A549 (cell line): ENCODE measurements around the gene TMEM41A. TPM values are rescaled to one million over a fixed set of nuclear protein-coding genes. Genes with fewer than 3 reads are reported as not detected.

Experiments
- ATAC-seq, 2 experiments: fragments of 200-7000 bp in 1 of 2; fragments of >200 bp in 1 of 2; cut with Nextera tagmentation in 1 of 2; cut with Tn5 transposase in 1 of 2; 3 replicates each; pipeline versions ENCODE4 v1.8.0 to v1.9.1; 2018 to 2020; ENCODE audit warnings: mild to moderate bottlenecking in 1 of 2, moderate library complexity in 1 of 2
- CTCF ChIA-PET: fragments of 300-600 bp; sonication (Branson Sonifier 250); formaldehyde crosslinking; extraction: SDS; loops from one replicate; lab custom pipeline; 2021; ENCODE audit warnings: antibody characterized with exemption, inconsistent platforms; lab: Yijun Ruan, JAX
- POLR2A ChIA-PET: fragments of 350-600 bp; formaldehyde crosslinking; extraction: SDS; loops from one replicate; lab custom pipeline; 2021; ENCODE audit warnings: antibody characterized with exemption, inconsistent platforms; lab: Yijun Ruan, JAX
- DNase-seq, 2 experiments: peaks; one replicate each; pipeline versions ENCODE4 v3.0.0 to v3.0.0-alpha.2; 2011 to 2016; ENCODE audit warnings: low read depth in 1 of 2, low spot score in 1 of 2
- FAIRE-seq: peaks from 2 replicates; lab custom pipeline; 2011; peaks lifted over from hg19 to GRCh38; lab: Jason Lieb, UNC
- H3K27ac ChIP-seq, 2 experiments: fragments of >200 bp; sonication (Bioruptor Twin); formaldehyde crosslinking; 3 replicates each; pipeline ENCODE4 v1.5.1; 2016 to 2017
- H3K4me1 ChIP-seq: fragments of >200 bp; sonication (Bioruptor Twin); formaldehyde crosslinking; 3 replicates; pipeline ENCODE4 v1.6.1; 2016
- H3K4me2 ChIP-seq: fragments of >200 bp; sonication (Bioruptor Twin); formaldehyde crosslinking; 3 replicates; pipeline ENCODE4 v1.6.1; 2016
- H3K4me3 ChIP-seq: fragments of >200 bp; sonication (Bioruptor Twin); formaldehyde crosslinking; 3 replicates; pipeline ENCODE4 v1.5.1; 2016
- H3K9me3 ChIP-seq: fragments of >200 bp; sonication (Bioruptor Twin); formaldehyde crosslinking; 3 replicates; pipeline ENCODE4 v1.6.1; 2016
- BHLHE40 ChIP-seq: IDR thresholded peaks from 2 replicates; pipeline ENCODE4 v1.6.1; 2012; ENCODE audit warnings: low read depth, low read length, inconsistent platforms
- CEBPB ChIP-seq, 2 experiments: fragments of >200 bp in 1 of 2; sonication (Bioruptor Twin) in 1 of 2; formaldehyde crosslinking in 1 of 2; IDR thresholded peaks; 2 replicates each; pipeline ENCODE4 v1.6.1; 2012 to 2016
- ESRRA ChIP-seq: fragments of 150-350 bp; IDR thresholded peaks from 2 replicates; pipeline ENCODE4 v1.6.1; 2014; ENCODE audit warnings: mild to moderate bottlenecking, low read length, borderline replicate concordance
- FOSB ChIP-seq: fragments of 250-450 bp; sonication (Bioruptor Pico); IDR thresholded peaks from 2 replicates; pipeline ENCODE4 v1.5.0; 2020; ENCODE audit warnings: mild to moderate bottlenecking, moderate library complexity
- FOXS1 ChIP-seq: fragments of 250-450 bp; sonication (Bioruptor Pico); IDR thresholded peaks from 2 replicates; pipeline ENCODE4 v1.5.0; 2020; ENCODE audit warnings: mild to moderate bottlenecking, moderate library complexity
- GATA3 ChIP-seq: IDR thresholded peaks from 2 replicates; pipeline ENCODE4 v1.6.1; 2012; ENCODE audit warnings: borderline replicate concordance
- HDAC2 ChIP-seq: fragments of 200-600 bp; sonication (generic); IDR thresholded peaks from 2 replicates; pipeline ENCODE4 v1.6.1; 2016
- HEYL ChIP-seq: fragments of 250-450 bp; sonication (Bioruptor Pico); IDR thresholded peaks from 2 replicates; pipeline ENCODE4 v1.8.0; 2021; ENCODE audit warnings: mild to moderate bottlenecking, moderate library complexity
- HOXB13 ChIP-seq: fragments of 250-450 bp; sonication (Bioruptor Pico); IDR thresholded peaks from 2 replicates; pipeline ENCODE4 v1.5.0; 2020; ENCODE audit warnings: low read depth, mild to moderate bottlenecking, moderate library complexity
- KDM5A ChIP-seq: fragments of 200-600 bp; sonication (generic); IDR thresholded peaks from 2 replicates; pipeline ENCODE4 v1.6.1; 2016; ENCODE audit warnings: antibody characterized with exemption, mild to moderate bottlenecking
- MAZ ChIP-seq: fragments of 150-350 bp; IDR thresholded peaks from 2 replicates; pipeline ENCODE4 v1.6.1; 2014; ENCODE audit warnings: antibody characterized with exemption, low read depth, low read length, borderline replicate concordance
- MYC ChIP-seq: IDR thresholded peaks from 2 replicates; pipeline ENCODE4 v1.6.1; 2012; ENCODE audit warnings: mild to moderate bottlenecking, inconsistent platforms, low read length, improper control_type of control experiment, borderline replicate concordance
- NPAS2 ChIP-seq: fragments of 250-450 bp; sonication (Bioruptor Pico); IDR thresholded peaks from 2 replicates; pipeline ENCODE4 v1.8.0; 2022; ENCODE audit warnings: mild to moderate bottlenecking, moderate library complexity, borderline replicate concordance
- POLR2A ChIP-seq: IDR thresholded peaks from 2 replicates; pipeline ENCODE4 v1.6.1; 2012; ENCODE audit warnings: mild to moderate bottlenecking, low read length
- POLR2AphosphoS2 ChIP-seq: conservative IDR thresholded peaks from 2 replicates; pipeline ENCODE4 v1.6.1; 2012; ENCODE audit warnings: low read length, improper control_type of control experiment, inconsistent platforms
- RCOR1 ChIP-seq: fragments of 150-350 bp; IDR thresholded peaks from 2 replicates; pipeline ENCODE4 v1.6.1; 2014; ENCODE audit warnings: antibody characterized with exemption, low read length, low read depth
- REST ChIP-seq: fragments of 200-600 bp; sonication (generic); IDR thresholded peaks from 2 replicates; pipeline ENCODE4 v1.6.1; 2016; ENCODE audit warnings: antibody characterized with exemption, mild to moderate bottlenecking, moderate library complexity
- SMC3 ChIP-seq: fragments of >200 bp; sonication (Bioruptor Twin); formaldehyde crosslinking; IDR thresholded peaks from 3 replicates; pipeline ENCODE4 v1.6.1; 2018; ENCODE audit warnings: inconsistent platforms
- USF2 ChIP-seq: fragments of 450-650 bp; IDR thresholded peaks from 2 replicates; pipeline ENCODE4 v1.6.1; 2014; ENCODE audit warnings: antibody characterized with exemption
- ZNF302 ChIP-seq: fragments of 250-450 bp; sonication (Bioruptor Pico); IDR thresholded peaks from 2 replicates; pipeline ENCODE4 v1.9.0; 2021; ENCODE audit warnings: inconsistent platforms, mild to moderate bottlenecking, moderate library complexity
- ZSCAN20 ChIP-seq: fragments of 250-450 bp; sonication (Bioruptor Pico); IDR thresholded peaks from 2 replicates; pipeline ENCODE4 v1.8.0; 2022; ENCODE audit warnings: mild to moderate bottlenecking, moderate library complexity
- WGBS: methylation state at CpG from one replicate; pipeline ENCODE4 v1.1.6; 2017; ENCODE audit errors: missing lambda C conversion rate; 5-methylcytosine and 5-hydroxymethylcytosine counted together
- polyA plus RNA-seq, 4 experiments: library from polyadenylated mRNA; depleted of rRNA in 3 of 4; stranded (reverse); fragments of >200 nt; fragmentation: RNase III in 1 of 4; extraction: RNeasy Plus Mini Kit Qiagen cat#74134 plus additional on column Dnase treatment in 1 of 4; gene quantifications; 2 replicates in 3 of 4; 3 replicates in 1 of 4; pipeline ENCODE4 v1.2.3, GENCODE V29; 2011 to 2017
- TF ChIP-seq, protein P1 (sequence below): IDR thresholded peaks from 2 replicates; pipeline ENCODE4 v1.6.1; 2012

Gene TMEM41A
- polyA plus RNA-seq, 2 of the 4 experiments (the other 2 are of a cell fraction), result 16.6 to 31.3 TPM

- no peaks in the 10 kb centered on the region for H3K9me3 ChIP-seq
- ChIA-PET CTCF (interaction anchor here (0.7 kb wide), 1 partner anchor 18 kb away, joined by 4 read pairs; no protein-coding TSS in a partner anchor), POLR2A (no interaction called here)
- ATAC-seq (no peak), FAIRE-seq (no peak)
- H3K4me1 ChIP-seq, result no peaks in the 10 kb centered on the region
- H3K27ac ChIP-seq, result no peak overlapping the region
- WGBS, result 92% methylated on average over 6 of the region's 6 CpGs
- no peak overlapping the region for H3K4me2 ChIP-seq
- TF ChIP-seq FOXS1 (CRISPR knock-in tag), result no peak
- no peak for TF ChIP-seq GATA3
- TF ChIP-seq ZNF302 (CRISPR knock-in tag), result no peak
- no peak for TF ChIP-seq HDAC2
- TF ChIP-seq REST, result no peak
- TF ChIP-seq HEYL (CRISPR knock-in tag), result no peak
- TF ChIP-seq POLR2AphosphoS2, result no peak
- TF ChIP-seq KDM5A, result no peak
- no peak for TF ChIP-seq FOSB (CRISPR knock-in tag)
- no peak for TF ChIP-seq CEBPB (IDR thresholded peaks at IDR 0.05)
- TF ChIP-seq, all 56 proteins: peak for 0
- DNase-seq, result no peak
- no peak overlapping the region for H3K4me3 ChIP-seq
These were observed 56.8 kb downstream of the TMEM41A start for GRCh38 chr3:185442031-185442430.

GRCh38 chr3:185439745-185440466 is 58.9 kb downstream of the TMEM41A start:
- FAIRE-seq (no peak), DNase-seq (no peak), ATAC-seq (no peak)
- ChIA-PET CTCF (interaction anchor here (0.6 to 1.5 kb wide), 4 partner anchors 10 to 576 kb away, joined by 3 read pairs; no protein-coding TSS in a partner anchor), POLR2A (no interaction called here)
- Histone ChIP-seq H3K9me3 (no peaks in the 10 kb centered on the region), H3K27ac (no peak overlapping the region), H3K4me3 (no peak overlapping the region), H3K4me1 (no peaks in the 10 kb centered on the region), H3K4me2 (no peak overlapping the region)
- TF ChIP-seq BHLHE40 (no peak), MAZ (no peak), HDAC2 (no peak), KDM5A (no peak), FOXS1 (CRISPR knock-in tag) (no peak), ZSCAN20 (no peak), ESRRA (no peak), SMC3 (no peak), RCOR1 (no peak), HOXB13 (no peak), NPAS2 (CRISPR knock-in tag) (no peak), FOSB (CRISPR knock-in tag) (no peak), GATA3 (no peak), POLR2A (no peak), USF2 (no peak), MYC (no peak)
- TF ChIP-seq, protein P1, sequence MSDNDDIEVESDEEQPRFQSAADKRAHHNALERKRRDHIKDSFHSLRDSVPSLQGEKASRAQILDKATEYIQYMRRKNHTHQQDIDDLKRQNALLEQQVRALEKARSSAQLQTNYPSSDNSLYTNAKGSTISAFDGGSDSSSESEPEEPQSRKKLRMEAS, result no peak
- 81% methylated on average over 7 of the region's 7 CpGs for WGBS

Other genes starting within 250 kb of the TMEM41A start
- 6.7 and 7.7 TPM in 2 replicates for gene EHHADH, start 245.0 kb downstream of the TMEM41A start, polyA plus RNA-seq (2011; rRNA removed)
- 5.4 to 7.1 TPM (median 5.7 TPM) in 3 replicates for gene EHHADH, start 245.0 kb downstream of the TMEM41A start, polyA plus RNA-seq (2017; fragmentation: RNase III; extraction: RNeasy Plus Mini Kit Qiagen cat#74134 plus additional on column Dnase treatment)
- gene MAP3K13, start 135.9 kb downstream of the TMEM41A start, polyA plus RNA-seq (2011; rRNA removed), result 19.9 and 23.2 TPM in 2 replicates
- gene MAP3K13, start 135.9 kb downstream of the TMEM41A start, polyA plus RNA-seq (2017; fragmentation: RNase III; extraction: RNeasy Plus Mini Kit Qiagen cat#74134 plus additional on column Dnase treatment), result 15.8 to 16.3 TPM (median 15.9 TPM) in 3 replicates
- gene LIPH, start 53.6 kb upstream of the TMEM41A start, polyA plus RNA-seq (2011; rRNA removed), result 34.9 and 38.9 TPM in 2 replicates
- 6.9 to 8.7 TPM (median 7.8 TPM) in 3 replicates for gene LIPH, start 53.6 kb upstream of the TMEM41A start, polyA plus RNA-seq (2017; fragmentation: RNase III; extraction: RNeasy Plus Mini Kit Qiagen cat#74134 plus additional on column Dnase treatment)
- 16.3 and 22.4 TPM in 2 replicates for gene SENP2, start 87.3 kb upstream of the TMEM41A start, polyA plus RNA-seq (2011; rRNA removed)
- gene SENP2, start 87.3 kb upstream of the TMEM41A start, polyA plus RNA-seq (2017; fragmentation: RNase III; extraction: RNeasy Plus Mini Kit Qiagen cat#74134 plus additional on column Dnase treatment), result 18.1 to 22.7 TPM (median 19.7 TPM) in 3 replicates